NCI-H526 (cell line): ENCODE measurements around the gene OTUD5.

Experiments
- DNase-seq, 2 experiments: peaks; one replicate each; lab custom pipeline; 2025; lab: John Stamatoyannopoulos, UW

OTUD5 gene

DNA sequence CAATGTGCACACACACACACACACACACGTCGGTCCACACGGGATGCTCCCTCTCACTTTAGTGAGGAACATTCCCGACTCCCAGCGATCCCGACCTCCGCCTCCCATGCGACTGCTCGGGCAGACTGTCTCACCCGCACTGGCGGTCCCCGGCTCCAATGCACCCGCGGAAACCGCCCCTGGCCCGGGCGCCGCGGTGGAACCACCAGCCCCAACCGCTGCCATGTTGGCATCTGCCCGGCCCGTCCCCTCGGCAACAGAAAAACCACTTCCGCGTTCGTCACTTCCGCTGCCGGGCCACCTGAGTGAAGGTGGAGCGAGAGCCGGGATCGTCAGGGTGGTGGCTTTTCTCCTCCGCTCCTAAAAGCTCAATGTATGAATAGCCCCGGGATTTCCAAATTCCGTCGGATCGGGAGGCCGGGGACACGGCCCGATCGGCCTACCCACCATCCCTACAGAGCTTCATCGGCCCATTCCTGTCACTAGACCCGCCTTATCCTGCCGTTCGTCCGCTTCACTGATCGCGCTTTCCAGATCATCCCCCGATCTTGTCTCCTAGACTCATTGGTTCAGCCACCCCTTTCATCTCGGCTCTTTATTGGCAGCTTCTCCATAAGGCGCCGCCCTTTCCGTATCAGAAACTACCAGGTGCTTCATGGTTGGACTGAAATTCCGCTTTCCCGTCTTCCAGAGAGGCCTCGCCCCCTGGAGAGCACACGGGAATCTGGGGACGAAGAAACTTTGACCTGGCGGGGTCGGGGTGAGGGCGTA, 45.8 kb downstream of the OTUD5 start, which contains the start of gene SLC35A2:
Gene SLC35A2, minus strand, starts transcription at position 235 of the 771 bp plus-strand sequence. Its CDS starts 10 bp downstream, at position 225.
- peak; percentile 85 to 91 for DNase-seq

DNA sequence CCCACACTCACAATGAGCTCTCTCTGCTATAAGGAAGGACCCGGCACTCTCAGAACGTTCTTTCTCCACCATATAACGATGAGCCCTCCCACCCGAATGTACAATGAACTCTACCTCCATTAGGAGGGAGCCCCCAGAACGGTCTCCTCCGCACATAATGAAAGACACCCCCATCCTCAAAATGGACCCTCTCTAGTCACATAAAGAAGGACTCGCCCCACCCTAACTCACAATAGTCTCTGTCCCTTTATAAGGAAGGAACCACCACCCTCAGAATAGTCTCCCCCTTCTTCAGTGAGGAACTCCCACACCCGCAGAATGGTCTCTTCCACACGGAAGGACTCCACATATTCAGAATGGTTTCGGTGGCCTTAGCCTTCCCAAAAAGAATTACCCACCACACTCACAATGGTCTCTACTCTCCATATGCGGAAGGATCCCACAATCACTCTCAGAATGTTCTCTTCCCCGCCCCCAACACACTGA, 46.4 kb downstream of the OTUD5 start:
- no peak for DNase-seq

DNA sequence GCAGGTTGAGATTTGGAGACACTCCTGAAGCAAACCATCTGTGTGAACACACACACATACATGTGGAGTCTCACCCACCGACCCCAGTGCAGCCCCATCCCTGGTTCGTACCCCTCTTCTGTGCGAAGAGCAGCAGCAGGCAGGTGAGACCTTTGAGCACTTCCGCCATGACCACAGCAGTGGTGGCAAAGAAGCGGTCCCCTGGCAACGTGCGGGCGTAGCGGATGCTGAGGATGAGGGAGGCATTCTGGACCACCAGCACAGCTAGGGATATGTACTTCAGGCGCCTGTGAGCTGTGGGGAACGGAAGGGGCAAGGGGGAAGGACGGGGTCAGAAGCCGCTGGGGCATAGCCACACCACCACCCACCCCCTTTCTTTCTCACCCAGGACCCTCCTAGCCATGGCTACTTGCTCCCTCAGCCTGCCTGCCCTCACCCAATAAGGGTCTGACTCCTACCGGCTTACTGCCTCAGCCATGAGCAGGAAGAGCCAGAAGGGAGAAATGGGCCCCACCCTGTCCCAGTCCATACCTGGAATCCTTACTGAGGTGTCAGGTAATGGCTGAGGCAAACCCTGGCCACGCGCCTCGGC, 47.6 kb downstream of the OTUD5 start:
- no peak for DNase-seq

DNA sequence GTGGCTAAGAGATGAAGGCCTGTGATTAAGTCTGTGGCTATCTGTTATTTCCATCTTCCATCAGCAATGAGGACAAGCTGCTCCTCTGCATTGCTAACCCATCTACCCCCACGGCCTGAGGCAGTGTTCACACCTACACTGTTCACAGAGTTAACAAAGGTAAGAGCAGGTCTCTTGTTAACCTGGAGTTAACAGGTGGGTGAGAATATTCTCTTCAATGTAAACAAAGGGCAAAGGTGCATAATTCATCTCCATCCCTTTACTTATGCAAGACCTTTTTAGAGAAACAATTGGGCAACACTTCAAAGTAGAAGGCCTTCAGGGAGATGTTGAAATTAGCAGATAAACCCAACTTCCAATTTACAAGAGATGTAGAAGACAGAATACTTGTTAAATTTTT, 48.8 kb downstream of the OTUD5 start:
- no peak for DNase-seq

DNA sequence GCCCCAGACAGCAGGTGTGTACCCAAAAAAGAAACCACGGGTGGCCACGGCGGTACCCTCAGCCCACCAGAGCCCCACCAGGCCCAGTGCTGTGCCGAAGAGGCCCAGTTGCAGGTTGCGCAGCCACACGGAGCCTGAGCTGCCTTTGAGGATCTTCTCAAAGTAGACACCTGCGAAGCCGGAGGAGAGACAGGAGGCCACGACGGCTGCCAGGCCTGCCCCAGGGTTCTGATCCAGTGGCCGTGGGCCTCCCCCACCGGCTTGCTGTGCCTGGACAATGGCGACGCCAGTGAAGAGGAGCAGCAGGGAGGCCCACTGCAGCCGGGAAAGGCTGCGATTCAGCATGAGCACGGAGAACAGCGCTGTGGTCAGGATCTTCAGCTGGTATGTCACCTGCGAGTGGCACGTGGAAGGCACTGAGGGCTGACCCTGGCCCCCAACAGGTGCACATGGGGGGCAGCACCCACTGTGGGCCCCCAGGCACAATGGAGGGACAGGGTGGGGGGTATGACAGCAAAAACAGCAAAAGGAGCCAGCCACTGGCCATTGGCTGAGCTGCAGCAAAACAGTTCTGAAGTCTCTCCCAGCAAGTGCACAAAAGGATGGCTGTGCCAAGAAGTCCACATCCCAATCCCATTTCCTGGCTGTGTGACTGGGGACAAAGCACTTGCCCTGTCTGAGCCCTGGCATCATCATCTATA, 52.2 kb downstream of the OTUD5 start:
- DNase-seq = no peak

DNA sequence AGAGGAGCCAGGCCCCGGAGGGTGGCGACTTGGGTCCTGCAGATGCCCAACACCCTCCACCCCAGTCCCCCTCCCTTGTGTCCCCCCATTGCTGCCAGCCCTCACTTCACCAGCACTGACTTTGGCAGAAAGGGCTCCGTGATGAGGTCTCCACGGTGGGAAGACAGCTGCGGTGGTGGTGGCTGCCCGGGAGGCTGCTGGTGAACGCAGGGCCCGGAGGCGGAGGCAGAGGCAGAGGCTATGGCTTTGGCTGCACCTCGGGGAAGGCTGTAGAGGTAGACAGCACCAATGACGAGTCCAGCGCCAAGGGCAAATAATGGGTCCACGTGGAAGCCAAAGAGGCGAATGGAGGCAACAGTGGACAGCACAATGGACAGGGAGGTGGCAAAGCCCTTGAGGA, 52.8 kb downstream of the OTUD5 start:
- DNase-seq = no peak

DNA sequence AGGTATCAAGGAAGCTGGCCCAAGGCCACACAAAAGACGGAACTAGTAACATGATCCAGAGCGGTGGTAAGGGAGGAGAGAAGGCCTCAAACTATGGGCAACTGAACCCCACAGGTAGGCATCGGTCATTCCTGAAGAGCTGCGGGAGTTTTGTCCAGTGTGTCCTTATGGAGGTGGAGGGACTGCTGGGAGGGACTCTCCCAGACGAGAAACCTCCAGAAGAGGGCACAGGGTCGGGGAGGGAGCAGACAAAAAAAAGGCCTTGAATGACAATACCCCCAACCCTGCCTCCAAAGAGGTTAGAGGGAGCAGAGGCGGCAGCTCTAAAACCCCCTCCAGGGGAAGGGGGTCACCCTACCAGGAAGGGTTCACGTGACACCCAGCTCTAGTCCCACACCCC, 53.2 kb downstream of the OTUD5 start:
- no peak for DNase-seq

DNA sequence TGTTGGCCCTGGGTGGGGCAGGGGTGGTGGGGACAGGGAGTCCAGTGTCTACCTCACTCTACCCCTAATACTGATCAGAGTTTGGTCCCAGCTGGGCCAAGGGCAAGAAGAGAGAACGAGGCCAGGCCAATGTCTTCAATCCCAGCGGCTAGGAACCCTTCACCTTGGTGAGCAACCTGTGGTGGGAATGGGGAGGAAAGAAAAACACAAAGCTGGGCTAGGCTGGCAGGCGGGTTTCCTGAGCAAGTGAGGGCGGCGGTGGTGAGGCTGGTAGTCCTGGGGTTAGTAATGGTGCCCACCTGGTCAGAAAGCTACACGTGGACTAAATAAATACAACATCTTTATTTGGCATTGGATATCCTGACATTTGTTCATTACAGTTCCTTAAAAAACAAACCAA, 54.1 kb downstream of the OTUD5 start:
- DNase-seq = no peak

DNA sequence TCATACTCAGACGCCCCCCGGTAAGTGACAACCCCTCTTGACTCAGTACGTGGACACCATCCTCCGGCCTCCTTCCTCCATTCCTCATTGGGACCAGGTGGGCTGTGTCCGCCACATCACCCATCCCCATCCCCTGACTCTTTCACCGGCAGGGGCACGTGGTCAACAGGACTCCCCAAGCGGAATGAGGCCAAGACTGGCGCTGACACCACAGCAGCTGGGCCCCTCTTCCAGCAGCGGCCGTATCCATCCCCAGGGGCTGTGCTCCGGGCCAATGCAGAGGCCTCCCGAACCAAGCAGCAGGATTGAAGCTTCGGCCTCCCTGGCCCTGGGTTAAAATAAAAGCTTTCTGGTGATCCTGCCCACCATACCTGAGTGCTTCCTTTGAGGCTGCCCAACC, 54.6 kb downstream of the OTUD5 start:
- DNase-seq = no peak

DNA sequence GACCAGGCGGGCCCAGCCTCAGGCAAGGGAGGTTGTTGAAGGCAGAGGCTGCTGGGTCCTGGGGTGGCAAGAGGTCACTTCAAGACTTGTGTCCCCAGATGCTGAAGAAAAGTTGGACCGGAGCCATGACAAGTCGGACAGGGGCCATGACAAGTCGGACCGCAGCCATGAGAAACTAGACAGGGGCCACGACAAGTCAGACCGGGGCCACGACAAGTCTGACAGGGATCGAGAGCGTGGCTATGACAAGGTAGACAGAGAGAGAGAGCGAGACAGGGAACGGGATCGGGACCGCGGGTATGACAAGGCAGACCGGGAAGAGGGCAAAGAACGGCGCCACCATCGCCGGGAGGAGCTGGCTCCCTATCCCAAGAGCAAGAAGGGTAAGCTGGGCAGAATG, 55.3 kb downstream of the OTUD5 start:
- no peak for DNase-seq

DNA sequence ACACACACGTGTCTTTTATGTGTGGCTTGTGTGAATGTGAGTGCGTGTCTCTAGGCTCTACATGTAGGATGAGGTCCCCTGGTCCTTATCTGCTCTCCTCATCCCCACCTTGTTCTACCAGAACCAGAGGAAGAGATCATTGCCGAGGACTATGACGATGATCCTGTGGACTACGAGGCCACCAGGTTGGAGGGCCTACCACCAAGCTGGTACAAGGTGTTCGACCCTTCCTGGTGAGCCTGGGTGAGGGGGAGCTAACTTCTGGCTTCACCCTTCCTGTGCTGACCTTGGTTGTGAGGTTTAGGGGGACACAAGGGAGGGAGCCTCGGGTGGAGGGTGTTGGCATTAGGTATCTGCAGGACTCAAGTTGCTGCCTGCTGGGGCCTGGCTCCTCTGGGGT, 56.3 kb downstream of the OTUD5 start:
- DNase-seq = no peak

DNA sequence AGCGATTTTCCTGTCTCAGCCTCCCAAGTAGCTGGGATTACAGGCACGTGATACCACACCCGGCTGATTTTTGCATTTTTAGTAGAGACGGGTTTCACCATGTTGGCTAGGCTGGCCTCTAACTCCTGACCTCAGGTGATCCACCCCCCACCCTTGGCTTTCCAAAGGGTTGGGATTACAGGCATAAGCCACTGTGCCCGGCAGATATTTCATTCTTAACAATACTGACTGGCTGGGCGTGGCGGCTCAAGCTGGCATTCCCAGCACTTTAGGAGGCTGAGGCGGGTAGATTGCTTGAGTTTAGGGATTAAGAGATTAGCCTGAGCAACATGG, 58.4 kb downstream of the OTUD5 start:
- no peak for DNase-seq

DNA sequence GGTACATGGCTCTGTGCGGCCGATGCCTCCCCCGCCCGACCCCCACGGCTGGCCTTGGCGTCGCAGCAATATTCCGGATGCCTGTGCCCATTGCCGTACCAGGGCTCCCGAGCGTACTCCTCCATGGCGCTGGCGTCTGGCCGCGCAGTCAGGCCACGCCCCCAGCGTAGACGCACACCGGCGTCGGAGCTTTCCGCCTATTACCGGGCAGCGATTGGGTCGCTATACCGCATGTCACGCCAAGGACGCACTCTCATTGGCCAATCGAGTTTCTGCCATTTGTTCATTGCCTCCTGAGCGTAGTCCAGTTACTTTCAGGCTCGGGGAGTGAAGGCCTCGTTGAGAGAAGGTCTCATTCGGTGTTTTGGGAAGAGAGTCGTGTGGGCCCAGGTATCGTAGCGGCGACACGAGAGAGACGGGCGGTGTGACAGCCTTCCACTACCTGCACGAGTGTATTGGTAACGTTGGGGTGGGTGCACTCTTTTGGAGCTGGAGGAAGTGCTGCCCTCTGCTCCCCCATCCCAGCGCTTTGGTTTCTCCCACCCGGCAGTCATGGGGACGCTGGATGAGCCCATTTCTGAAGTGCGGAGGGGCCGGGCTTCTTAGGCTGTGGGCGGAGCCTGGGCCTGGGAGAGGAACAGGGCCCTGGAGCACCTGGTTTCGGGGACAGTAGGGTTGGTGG, 59.6 kb downstream of the OTUD5 start, which contains the start of the genes PQBP1 and TIMM17B:
Gene PQBP1, plus strand, starts transcription at position 306 of the 682 bp plus-strand sequence. CDS start 580 bp downstream, outside the sequence.
Gene TIMM17B, minus strand, starts transcription at position 144 of the 682 bp plus-strand sequence. Its CDS starts 19 bp downstream, at position 125.
- DNase-seq = peak; percentile 95

DNA sequence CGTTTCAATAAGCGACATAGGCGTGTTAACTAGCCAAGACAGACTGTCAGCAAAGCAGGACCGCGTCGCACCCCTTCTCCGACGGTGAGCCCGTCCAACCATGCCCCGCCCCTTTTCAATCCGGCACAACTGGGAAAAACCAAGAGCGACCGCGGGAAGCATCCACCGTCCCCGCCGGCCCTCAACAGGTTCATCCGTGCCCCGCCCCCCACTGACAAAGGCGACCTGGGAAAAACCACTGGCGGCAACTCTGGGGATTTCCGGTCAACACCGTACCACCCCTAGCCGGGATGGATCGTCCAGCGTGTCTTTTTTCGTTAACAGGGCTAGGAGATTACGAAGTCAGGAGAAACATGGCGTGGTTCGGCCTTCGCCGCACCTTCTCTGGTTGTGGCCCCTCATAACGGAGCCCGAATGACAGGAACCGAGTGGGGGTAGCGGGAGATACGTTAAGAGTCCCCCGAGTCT, 60.2 kb downstream of the OTUD5 start:
- DNase-seq = peak; percentile 76 to 93

DNA sequence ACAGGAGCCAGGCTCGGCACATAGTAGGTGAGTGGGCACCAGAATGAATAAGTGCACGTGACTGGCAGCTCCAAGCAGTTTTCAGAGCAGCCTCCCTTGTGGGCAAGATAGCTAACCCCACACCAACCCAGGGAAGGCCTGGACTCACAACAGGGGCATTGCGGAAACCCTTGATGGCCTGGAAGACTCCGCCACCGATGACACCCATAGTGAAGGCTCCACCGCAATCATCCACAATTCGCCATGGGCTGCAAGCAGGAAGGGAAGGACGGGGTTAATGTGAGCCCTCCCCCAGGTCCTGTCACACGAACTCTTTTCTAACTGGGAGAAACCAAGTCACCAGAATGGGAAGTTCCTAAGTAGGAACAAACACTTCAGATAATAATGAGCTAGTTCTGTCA, 60.8 kb downstream of the OTUD5 start:
- peak; percentile 61 to 64 for DNase-seq

DNA sequence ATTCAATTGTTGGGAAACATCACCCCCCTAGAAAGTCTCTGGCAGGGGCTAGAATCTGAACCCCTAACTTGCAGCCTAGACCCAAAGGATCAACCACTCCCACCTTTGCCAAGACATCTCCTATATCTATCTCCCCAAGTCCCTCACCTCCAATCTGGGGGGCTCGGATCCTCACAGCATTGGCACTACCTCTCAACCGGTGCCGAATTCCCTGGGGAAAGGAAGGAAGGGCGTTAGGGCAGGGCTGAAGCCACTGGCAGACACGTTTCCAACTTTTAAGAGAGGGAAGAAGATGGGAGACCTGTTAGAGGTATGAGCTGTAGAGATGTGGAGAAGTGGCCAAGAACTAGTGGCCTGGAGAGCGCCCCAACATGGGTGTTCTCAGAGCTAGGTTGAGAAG, 62.5 kb downstream of the OTUD5 start:
- DNase-seq = no peak

DNA sequence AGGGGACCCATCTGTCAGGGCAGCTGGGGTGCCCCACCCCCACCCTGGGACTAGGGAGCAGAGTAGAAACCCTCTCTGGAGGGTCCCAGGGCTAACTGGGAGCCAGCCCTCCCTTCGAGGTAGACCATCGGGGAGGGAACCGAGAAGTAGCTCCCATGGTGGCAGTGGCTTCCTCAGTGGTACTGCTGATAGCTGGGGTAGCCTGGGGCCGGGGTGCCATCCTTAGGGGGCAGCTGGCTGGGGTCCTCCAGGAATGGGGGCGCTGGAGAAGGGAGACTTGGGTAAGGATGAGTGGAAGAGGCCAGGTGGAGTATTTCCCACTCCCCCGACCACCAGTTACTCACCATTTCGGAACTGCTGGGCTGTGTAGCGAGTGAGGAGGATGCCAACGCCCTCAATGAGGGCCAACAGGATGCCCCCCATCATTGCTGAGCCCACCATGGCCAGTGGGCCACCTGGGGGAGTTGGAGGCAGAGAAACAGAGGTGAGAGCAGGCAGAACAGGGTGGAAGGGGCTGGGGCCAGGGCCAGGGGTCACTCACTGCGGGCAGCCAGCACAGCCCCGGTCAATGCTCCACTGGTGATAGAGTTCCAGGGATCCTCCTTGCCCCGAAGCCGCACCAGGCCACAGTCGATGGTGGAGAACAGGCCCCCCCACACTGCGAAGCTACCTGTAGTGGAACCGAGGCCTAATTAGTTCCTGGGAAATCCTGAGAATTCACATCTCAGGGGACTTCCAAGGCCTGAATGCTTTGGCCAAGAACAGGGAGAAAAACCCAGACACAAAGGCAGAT, 63.7 kb downstream of the OTUD5 start:
- no peak for DNase-seq

DNA sequence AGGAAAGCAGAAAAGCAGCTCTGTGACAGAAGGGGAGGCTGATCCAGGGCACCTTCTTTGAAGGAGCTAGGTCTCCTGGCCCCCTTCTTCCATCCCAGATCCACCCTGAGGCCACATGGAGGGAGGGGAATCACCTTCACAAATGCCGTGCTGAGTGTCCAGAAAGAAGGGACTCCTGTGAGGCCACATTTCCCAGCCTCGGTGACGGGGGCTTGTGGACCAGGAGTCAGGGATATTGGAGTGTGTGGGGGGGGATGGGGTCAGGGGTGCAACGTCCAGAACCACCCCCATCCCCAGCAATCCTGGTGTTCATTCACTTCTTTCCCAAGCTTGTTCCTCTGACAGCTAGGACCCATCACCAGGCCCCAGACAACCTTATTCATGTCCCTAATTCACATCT, 64.5 kb downstream of the OTUD5 start:
- DNase-seq = no peak

DNA sequence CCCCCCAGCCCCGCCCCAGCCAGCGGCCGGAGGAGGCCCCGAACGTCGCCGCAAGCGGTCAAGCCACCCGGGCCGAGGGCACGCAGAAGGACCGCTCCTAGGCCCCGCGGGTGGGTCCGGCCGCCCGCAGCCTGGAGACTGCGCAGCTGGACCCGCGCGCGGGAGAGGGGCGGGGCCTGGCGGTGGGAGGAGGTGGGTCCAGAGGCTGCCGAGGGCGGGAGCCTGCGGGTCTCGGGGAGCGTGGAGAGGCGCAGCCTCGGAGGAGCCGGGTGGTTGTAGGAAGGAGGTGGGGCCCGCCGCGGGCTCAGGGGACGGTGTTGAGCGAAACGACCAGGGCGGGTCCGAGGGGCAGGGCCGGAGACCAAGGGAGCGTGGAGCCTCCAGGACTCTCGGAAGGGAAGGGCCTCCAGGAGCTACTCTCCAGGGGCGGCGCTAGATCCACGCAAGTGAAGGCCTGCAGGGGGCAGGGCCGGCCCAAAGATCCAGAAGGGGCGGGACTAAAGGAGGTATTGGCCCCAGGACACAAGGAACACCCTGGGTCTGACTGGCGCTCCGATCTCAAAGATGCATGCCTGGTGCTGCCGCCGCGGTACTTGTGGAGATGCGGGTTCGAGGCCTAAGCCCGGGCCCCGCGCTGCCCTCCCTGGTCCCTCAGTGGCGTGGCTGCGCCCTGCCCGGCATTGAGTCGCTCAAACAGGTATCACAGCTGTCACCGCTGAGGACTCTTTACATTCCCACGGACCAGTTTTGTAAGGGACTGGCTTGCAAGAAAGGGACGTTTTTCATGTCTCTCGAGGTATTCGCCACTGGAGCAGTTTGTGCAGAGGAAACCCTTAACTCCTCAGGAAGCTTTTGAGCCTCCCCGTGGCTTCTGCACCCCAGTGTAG, 65.8 kb downstream of the OTUD5 start:
- peak; percentile 82 to 95 for DNase-seq

DNA sequence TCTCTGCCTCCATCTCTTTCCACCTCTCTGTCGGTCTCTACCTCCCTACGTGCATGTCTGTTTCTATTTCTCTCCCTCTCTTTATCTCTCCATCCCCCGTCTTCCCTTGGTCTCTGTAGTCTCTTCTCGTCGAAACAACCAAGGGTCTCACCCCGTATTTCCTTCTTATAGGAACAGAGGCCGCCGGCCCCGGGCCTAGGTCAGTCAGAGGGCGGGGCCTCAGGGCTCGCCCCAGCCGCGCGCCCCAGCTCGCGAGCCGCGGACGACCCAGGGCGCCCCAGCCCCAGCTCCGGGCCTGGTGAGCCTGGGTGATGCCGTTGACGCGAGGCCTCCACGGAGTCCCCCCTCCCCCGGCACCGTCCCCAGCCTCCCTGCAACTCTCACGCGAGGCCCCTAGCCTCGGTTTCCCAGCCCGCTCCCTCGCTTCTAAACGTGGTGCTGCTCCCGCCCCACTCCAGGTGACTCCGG, 66.4 kb downstream of the OTUD5 start:
- DNase-seq = peak in 1 of 2 experiments; percentile 23
